Liver (tissue), 9 donors: Measurements from ENCODE around the gene KRT23. TPM values are rescaled to one million over a fixed set of nuclear protein-coding genes. Genes with fewer than 3 reads are reported as not detected.

ENCODE experiments used
- DNase-seq: peaks from one replicate; pipeline ENCODE4 v3.0.0-alpha.2; 2017; ENCODE audit warnings: low spot score
- H3K27ac ChIP-seq, 2 donors: one replicate each; pipeline ENCODE4 v1.7.0; 2013; ENCODE audit warnings: inconsistent platforms in 2 of 2, low read length in 2 of 2, control low read depth in 1 of 2, low read depth in 1 of 2, mild to moderate bottlenecking in 1 of 2
- H3K27me3 ChIP-seq, 4 donors: one replicate each; pipeline versions ENCODE4 v1.6.1 to v1.7.0; 2013; ENCODE audit warnings: low read length in 3 of 4, inconsistent platforms in 1 of 4, mild to moderate bottlenecking in 1 of 4, moderate library complexity in 1 of 4; ENCODE audit not compliant: control insufficient read depth in 4 of 4, insufficient read depth in 4 of 4
- H3K36me3 ChIP-seq, 4 donors: one replicate each; pipeline versions ENCODE4 v1.6.1 to v1.7.0; 2013; ENCODE audit warnings: low read length in 3 of 4, mild to moderate bottlenecking in 3 of 4, low read depth in 1 of 4, moderate library complexity in 1 of 4; ENCODE audit not compliant: control insufficient read depth in 4 of 4, insufficient read depth in 3 of 4
- H3K4me1 ChIP-seq, 4 donors: one replicate each; pipeline versions ENCODE4 v1.6.1 to v1.7.0; 2013; ENCODE audit warnings: low read length in 3 of 4, mild to moderate bottlenecking in 3 of 4, moderate library complexity in 1 of 4; ENCODE audit not compliant: control insufficient read depth in 4 of 4, insufficient read depth in 4 of 4
- H3K4me3 ChIP-seq, 3 donors: one replicate each; pipeline versions ENCODE4 v1.6.1 to v1.7.0; 2013; ENCODE audit warnings: low read length in 3 of 3, control low read depth in 1 of 3, low read depth in 1 of 3, mild to moderate bottlenecking in 1 of 3
- H3K9ac ChIP-seq, 2 donors: one replicate each; pipeline ENCODE4 v1.7.0; 2013; ENCODE audit warnings: low read length in 2 of 2, mild to moderate bottlenecking in 2 of 2, moderate library complexity in 2 of 2, control low read depth in 1 of 2, low read depth in 1 of 2
- H3K9me3 ChIP-seq, 4 donors: one replicate each; pipeline versions ENCODE4 v1.6.1 to v1.7.0; 2013; ENCODE audit warnings: low read length in 3 of 4; ENCODE audit not compliant: control insufficient read depth in 4 of 4
- CTCF ChIP-seq: fragments of 150-350 bp; IDR thresholded peaks from 2 replicates; pipeline ENCODE4 v1.5.1; 2017; ENCODE audit warnings: improper control_type of control experiment, low read depth, low read length; ENCODE audit not compliant: missing input control
- EGR1 ChIP-seq, 2 donors: IDR thresholded peaks; 2 replicates each; pipeline ENCODE4 v1.6.1; 2016 to 2018; ENCODE audit warnings: antibody characterized with exemption in 2 of 2, low read depth in 2 of 2
- FOXA1 ChIP-seq: IDR thresholded peaks from 2 replicates; pipeline ENCODE4 v1.6.1; 2016; ENCODE audit warnings: antibody characterized with exemption
- GABPA ChIP-seq, 2 donors: IDR thresholded peaks in 1 of 2; conservative IDR thresholded peaks in 1 of 2; 2 replicates each; pipeline ENCODE4 v1.6.1; 2016; ENCODE audit warnings: antibody characterized with exemption in 2 of 2, mild to moderate bottlenecking in 1 of 2, moderate library complexity in 1 of 2
- HNF4A ChIP-seq, 2 donors: conservative IDR thresholded peaks; 2 replicates each; pipeline ENCODE4 v1.6.1; 2016; ENCODE audit warnings: antibody characterized with exemption in 2 of 2, mild to moderate bottlenecking in 2 of 2
- JUND ChIP-seq, 2 donors: IDR thresholded peaks; 2 replicates each; pipeline ENCODE4 v1.6.1; 2016; ENCODE audit warnings: antibody characterized with exemption in 2 of 2
- MAX ChIP-seq: IDR thresholded peaks from 2 replicates; pipeline ENCODE4 v1.6.1; 2016; ENCODE audit warnings: antibody characterized with exemption
- NR2F2 ChIP-seq: IDR thresholded peaks from 2 replicates; pipeline ENCODE4 v1.6.1; 2016; ENCODE audit warnings: antibody characterized with exemption
- RAD21 ChIP-seq, 2 donors: IDR thresholded peaks; 2 replicates each; pipeline ENCODE4 v1.6.1; 2016; ENCODE audit warnings: antibody characterized with exemption in 2 of 2, mild to moderate bottlenecking in 2 of 2
- REST ChIP-seq: IDR thresholded peaks from 2 replicates; pipeline ENCODE4 v1.6.1; 2016; ENCODE audit warnings: antibody characterized with exemption, mild to moderate bottlenecking
- RXRA ChIP-seq, 2 donors: IDR thresholded peaks; 2 replicates each; pipeline ENCODE4 v1.6.1; 2017 to 2018; ENCODE audit warnings: antibody characterized with exemption in 2 of 2, mild to moderate bottlenecking in 1 of 2
- ZBTB33 ChIP-seq: IDR thresholded peaks from 2 replicates; pipeline ENCODE4 v1.6.1; 2016; ENCODE audit warnings: antibody characterized with exemption
- WGBS: extraction: QIAGEN DNeasy Blood & Tissue Kit; methylation state at CpG from one replicate; pipeline ENCODE4 v1.1.7; 2013; 5-methylcytosine and 5-hydroxymethylcytosine counted together
- polyA plus RNA-seq, 2 donors: library from polyadenylated mRNA; stranded (reverse) in 1 of 2; unstranded in 1 of 2; fragments of 200-250 nt in 1 of 2; fragments of >200 nt in 1 of 2; fragmentation: Nextera tagmentation in 1 of 2; extraction: Ambion mirVana in 1 of 2; gene quantifications; one replicate each; pipeline versions ENCODE4 v1.2.1 to v1.2.3, GENCODE V29; 2013 to 2015
- total RNA-seq, 2 donors: library from RNA; depleted of rRNA; stranded (reverse); fragments of >200 nt; gene quantifications; one replicate each; pipeline ENCODE4 v1.2.3, GENCODE V29; 2014
- donor health status: healthy.
- donor health status: healthy.
- donor health status: healthy.
- donor health status: healthy.
- donor health status: healthy.

Gene KRT23
- total and polyA plus RNA-seq, 4 donors: 0.09 to 1.3 (median 0.24) TPM; not detected in 1

DNA sequence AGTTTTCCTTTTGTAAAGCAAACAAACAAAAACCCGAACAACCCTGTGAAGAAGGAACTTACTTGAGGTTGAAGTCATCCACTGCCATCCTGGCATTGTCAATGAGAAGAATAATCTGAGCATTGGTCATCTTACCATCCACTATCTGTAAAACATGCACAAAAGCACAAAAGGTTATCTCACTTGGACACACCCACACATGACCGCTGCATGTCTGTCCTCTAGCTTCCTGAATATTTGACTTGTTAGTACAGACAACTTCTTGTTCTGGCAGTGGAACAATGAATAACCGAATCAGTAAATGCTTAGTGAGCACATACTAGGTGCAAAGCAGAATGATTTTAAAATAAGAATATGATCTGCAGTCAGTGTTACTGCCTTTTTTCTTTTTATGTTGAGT, 6.1 kb downstream of the KRT23 start:
- H3K4me1 ChIP-seq: no peaks in the 10 kb centered on the region
- H3K36me3 ChIP-seq: no peaks in the 10 kb centered on the region
- no peaks in the 10 kb centered on the region for H3K27me3 ChIP-seq
- no peak overlapping the region for H3K27ac ChIP-seq
- no peak for TF ChIP-seq GABPA (IDR thresholded peaks at IDR 0.05 in 1 of 2, conservative IDR thresholded peaks at IDR 0.05 in 1 of 2)
- TF ChIP-seq MAX: no peak
- no peak for TF ChIP-seq RXRA (IDR thresholded peaks at IDR 0.05)
- TF ChIP-seq CTCF: no peak
- 57% methylated on average over 3 of the region's 3 CpGs for WGBS
- no peaks in the 10 kb centered on the region for H3K9me3 ChIP-seq
- no peak overlapping the region for H3K4me3 ChIP-seq
- H3K9ac ChIP-seq: no peak overlapping the region
- no peak for DNase-seq

DNA sequence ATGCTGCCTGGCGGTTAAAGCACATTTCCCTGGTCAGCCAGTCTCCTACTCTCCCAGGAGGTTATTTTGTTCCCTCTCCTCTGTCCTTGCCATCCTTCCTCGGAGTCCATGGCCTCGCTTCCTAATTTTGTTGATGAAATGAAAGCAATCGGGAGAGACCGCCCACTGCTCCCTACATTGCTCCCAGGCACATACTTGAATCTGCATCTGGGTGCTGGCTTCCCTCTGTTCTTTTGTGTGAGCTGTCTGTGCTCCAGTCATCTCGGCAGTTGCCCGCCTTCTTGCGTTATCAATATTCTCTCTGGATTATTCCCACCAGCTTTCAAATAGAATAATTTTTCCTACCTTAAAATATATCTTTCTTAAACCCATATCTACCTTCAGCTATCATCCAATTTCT, 11.1 kb downstream of the KRT23 start:
- Histone ChIP-seq H3K27ac (no peak overlapping the region), H3K9me3 (no peaks in the 10 kb centered on the region), H3K27me3 (peaks cover 0 to 7% (median 1%) of the 10 kb centered on the region in 4 donors), H3K9ac (no peak overlapping the region), H3K4me3 (no peak overlapping the region), H3K4me1 (no peaks in the 10 kb centered on the region), H3K36me3 (no peaks in the 10 kb centered on the region)
- 86% methylated on average over 8 of the region's 8 CpGs for WGBS
- TF ChIP-seq REST: no peak
- TF ChIP-seq JUND (IDR thresholded peaks at IDR 0.05): no peak
- TF ChIP-seq HNF4A (conservative IDR thresholded peaks at IDR 0.05): no peak
- TF ChIP-seq ZBTB33: no peak
- no peak for TF ChIP-seq EGR1 (IDR thresholded peaks at IDR 0.05; ENCODE audit: low read depth in 2 of 2)
- TF ChIP-seq GABPA (IDR thresholded peaks at IDR 0.05 in 1 of 2, conservative IDR thresholded peaks at IDR 0.05 in 1 of 2): no peak
- TF ChIP-seq FOXA1: no peak
- TF ChIP-seq NR2F2: no peak
- TF ChIP-seq CTCF: no peak
- TF ChIP-seq RAD21 (IDR thresholded peaks at IDR 0.05): no peak
- no peak for DNase-seq
